Spinal cord (tissue), 10 donors: ENCODE data around the gene L3MBTL3. TPM values are rescaled to one million over a fixed set of nuclear protein-coding genes. Genes with fewer than 3 reads are reported as not detected.
"Not testable (repeated sequence)": the region's sequence is repeated elsewhere in the genome, so short reads cannot be mapped to it uniquely, and the experiment has no call there.

Experiments
- DNase-seq, 6 donors: peaks; one replicate each; pipeline versions ENCODE4 v3.0.0 to v3.0.0-alpha.2; 2013 to 2015; ENCODE audit warnings: low spot score in 6 of 6, low read depth in 4 of 6
- H3K27ac ChIP-seq: one replicate; pipeline ENCODE4 v1.5.1; 2013; ENCODE audit warnings: low read depth, low read length, control low read depth
- H3K27me3 ChIP-seq: one replicate; pipeline ENCODE4 v1.6.1; 2013; ENCODE audit warnings: low read length; ENCODE audit not compliant: control insufficient read depth, insufficient read depth
- H3K36me3 ChIP-seq: one replicate; pipeline ENCODE4 v1.6.1; 2013; ENCODE audit warnings: low read length; ENCODE audit not compliant: control insufficient read depth, insufficient read depth
- H3K4me1 ChIP-seq: one replicate; pipeline ENCODE4 v1.6.1; 2013; ENCODE audit warnings: low read length; ENCODE audit not compliant: control insufficient read depth, insufficient read depth
- H3K4me3 ChIP-seq: one replicate; pipeline ENCODE4 v1.5.1; 2013; ENCODE audit warnings: low read depth, low read length, control low read depth
- H3K9me3 ChIP-seq: one replicate; pipeline ENCODE4 v1.6.1; 2013; ENCODE audit warnings: low read length; ENCODE audit not compliant: control insufficient read depth, insufficient read depth
- WGBS: methylation state at CpG from one replicate; pipeline ENCODE4 v1.1.5; 2013; ENCODE audit warnings: missing lambda C conversion rate; ENCODE audit not compliant: insufficient coverage; 5-methylcytosine and 5-hydroxymethylcytosine counted together
- polyA plus RNA-seq, 2 donors: library from polyadenylated mRNA; unstranded; fragments of 120-200 nt; gene quantifications; one replicate each; pipeline ENCODE4 v1.2.1, GENCODE V29; 2013; ENCODE audit not compliant: insufficient read length in 2 of 2
- total RNA-seq, 2 donors: library from RNA; depleted of rRNA in 1 of 2; stranded (reverse); fragments of 120-200 nt in 1 of 2; fragments of >200 nt in 1 of 2; gene quantifications; one replicate each; pipeline versions ENCODE4 v1.2.3 to v1.2.4, GENCODE V29; 2013 to 2014
- donor health status: healthy.

The L3MBTL3 gene
- total and polyA plus RNA-seq, 4 donors: 11.8 to 17.2 (median 13.2) TPM

- H3K9me3 ChIP-seq: no peaks in the 10 kb centered on the region
- H3K4me3 ChIP-seq: no peak overlapping the region
- no peaks in the 10 kb centered on the region for H3K27me3 ChIP-seq
- 75% methylated on average over 2 of the region's 6 CpGs for WGBS
- no peaks in the 10 kb centered on the region for H3K36me3 ChIP-seq
- H3K27ac ChIP-seq: no peak overlapping the region
- H3K4me1 ChIP-seq: no peaks in the 10 kb centered on the region
- DNase-seq: no peak
These were observed 143.5 kb downstream of the L3MBTL3 start for GRCh38 chr6:130161683-130162404.

GRCh38 chr6:130162421-130162820 is 144.0 kb downstream of the L3MBTL3 start:
- H3K4me1 ChIP-seq: no peaks in the 10 kb centered on the region
- no peaks in the 10 kb centered on the region for H3K36me3 ChIP-seq
- DNase-seq: no peak
- H3K27ac ChIP-seq: no peak overlapping the region
- no peak overlapping the region for H3K4me3 ChIP-seq
- WGBS: 100% methylated on average over 1 of the region's 2 CpGs
- no peaks in the 10 kb centered on the region for H3K27me3 ChIP-seq
- H3K9me3 ChIP-seq: no peaks in the 10 kb centered on the region

GRCh38 chr6:130163266-130163665 is 144.9 kb downstream of the L3MBTL3 start:
- whole genome bisulfite sequencing: no CpG with 5 or more reads among the region's 2 CpGs
- H3K9me3 ChIP-seq: no peaks in the 10 kb centered on the region
- H3K27ac ChIP-seq: no peak overlapping the region
- no peaks in the 10 kb centered on the region for H3K4me1 ChIP-seq
- DNase-seq: no peak
- no peak overlapping the region for H3K4me3 ChIP-seq
- H3K36me3 ChIP-seq: no peaks in the 10 kb centered on the region
- H3K27me3 ChIP-seq: no peaks in the 10 kb centered on the region

GRCh38 chr6:130164251-130164650 is 145.9 kb downstream of the L3MBTL3 start:
- no peak for DNase-seq
- no peaks in the 10 kb centered on the region for H3K36me3 ChIP-seq
- no peak overlapping the region for H3K27ac ChIP-seq
- no peaks in the 10 kb centered on the region for H3K9me3 ChIP-seq
- H3K4me3 ChIP-seq: no peak overlapping the region
- WGBS: 100% methylated on average over 2 of the region's 4 CpGs
- no peaks in the 10 kb centered on the region for H3K4me1 ChIP-seq
- no peaks in the 10 kb centered on the region for H3K27me3 ChIP-seq

- Histone ChIP-seq H3K27me3 (no peaks in the 10 kb centered on the region), H3K9me3 (peaks cover 1% of the 10 kb centered on the region), H3K4me1 (no peaks in the 10 kb centered on the region), H3K27ac (no peak overlapping the region), H3K4me3 (no peak overlapping the region), H3K36me3 (no peaks in the 10 kb centered on the region)
- WGBS: 100% methylated on average over 1 of the region's 5 CpGs
- no peak for DNase-seq
These were observed 149.3 kb downstream of the L3MBTL3 start for GRCh38 chr6:130167655-130168054.

- H3K36me3 ChIP-seq, H3K9me3 ChIP-seq, H3K27me3 ChIP-seq, H3K27ac ChIP-seq, DNase-seq, H3K4me3 ChIP-seq, H3K4me1 ChIP-seq: not testable (repeated sequence)
- WGBS: no CpG with 5 or more reads among the region's 4 CpGs
These were observed 151.8 kb downstream of the L3MBTL3 start for GRCh38 chr6:130170160-130170559.

GRCh38 chr6:130173377-130174004 is 155.1 kb downstream of the L3MBTL3 start:
- not testable (repeated sequence) for H3K9me3 ChIP-seq, H3K4me1 ChIP-seq, H3K27ac ChIP-seq, H3K36me3 ChIP-seq, H3K27me3 ChIP-seq, H3K4me3 ChIP-seq, DNase-seq
- 78% methylated on average over 4 of the region's 4 CpGs for WGBS

GRCh38 chr6:130176378-130176777 is 158.0 kb downstream of the L3MBTL3 start:
- WGBS: 100% methylated on average over 1 of the region's 1 CpG

GRCh38 chr6:130178692-130179091 is 160.3 kb downstream of the L3MBTL3 start:
- no peaks in the 10 kb centered on the region for H3K27me3 ChIP-seq
- H3K27ac ChIP-seq: no peak overlapping the region
- H3K9me3 ChIP-seq: no peaks in the 10 kb centered on the region
- H3K36me3 ChIP-seq: no peaks in the 10 kb centered on the region
- H3K4me3 ChIP-seq: no peak overlapping the region
- no CpG with 5 or more reads among the region's 1 CpG for WGBS
- DNase-seq: no peak
- H3K4me1 ChIP-seq: no peaks in the 10 kb centered on the region

More at GRCh38 chr6:130176378-130176777, 158.0 kb downstream of the L3MBTL3 start:
- Histone ChIP-seq H3K36me3 (no peaks in the 10 kb centered on the region), H3K27me3 (no peaks in the 10 kb centered on the region), H3K4me3 (no peak overlapping the region), H3K9me3 (peaks cover 1% of the 10 kb centered on the region), H3K4me1 (no peaks in the 10 kb centered on the region), H3K27ac (no peak overlapping the region)
- no peak for DNase-seq

GRCh38 chr6:130182466-130182865 is 164.1 kb downstream of the L3MBTL3 start:
- Histone ChIP-seq H3K4me1 (no peaks in the 10 kb centered on the region), H3K27me3 (no peaks in the 10 kb centered on the region), H3K36me3 (no peaks in the 10 kb centered on the region), H3K27ac (no peak overlapping the region), H3K9me3 (no peaks in the 10 kb centered on the region), H3K4me3 (no peak overlapping the region)
- DNase-seq: no peak
